Kidney (tissue), 14 donors: ENCODE data around the gene TICRR. TPM values are rescaled to one million over a fixed set of nuclear protein-coding genes. Genes with fewer than 3 reads are reported as not detected.

Experiments used
- DNase-seq, 5 donors: peaks; one replicate each; pipeline ENCODE4 v3.0.0-alpha.2; 2013 to 2020
- FAIRE-seq: peaks from 2 replicates; lab custom pipeline; 2012; peaks lifted over from hg19 to GRCh38; lab: Jason Lieb, UNC
- H3K27ac ChIP-seq, 2 donors: one replicate each; pipeline ENCODE4 v1.7.0; 2013; ENCODE audit warnings: low read depth in 2 of 2, low read length in 2 of 2, inconsistent platforms in 1 of 2
- H3K27me3 ChIP-seq: one replicate; pipeline ENCODE4 v1.7.1; 2013; ENCODE audit warnings: low read length, inconsistent platforms; ENCODE audit not compliant: control insufficient read depth, insufficient read depth
- H3K36me3 ChIP-seq, 3 donors: one replicate each; pipeline versions ENCODE4 v1.7.0 to v1.7.1; 2013; ENCODE audit warnings: low read length in 3 of 3, control low read depth in 1 of 3, inconsistent platforms in 1 of 3; ENCODE audit not compliant: insufficient read depth in 3 of 3, control insufficient read depth in 2 of 3
- H3K4me1 ChIP-seq, 3 donors: one replicate each; pipeline versions ENCODE4 v1.7.0 to v1.7.1; 2013; ENCODE audit warnings: low read length in 3 of 3, inconsistent platforms in 1 of 3, low read depth in 1 of 3; ENCODE audit not compliant: control insufficient read depth in 2 of 3, insufficient read depth in 2 of 3
- H3K4me3 ChIP-seq, 3 donors: one replicate each; pipeline versions ENCODE4 v1.7.0 to v1.8.1; 2013; ENCODE audit warnings: low read length in 3 of 3, control low read depth in 1 of 3, inconsistent platforms in 1 of 3
- H3K9ac ChIP-seq, 3 donors: one replicate each; pipeline versions ENCODE4 v1.7.0 to v1.7.1; 2013; ENCODE audit warnings: low read length in 3 of 3, control low read depth in 1 of 3, inconsistent platforms in 1 of 3
- H3K9me3 ChIP-seq, 3 donors: one replicate each; pipeline versions ENCODE4 v1.7.0 to v1.7.1; 2013; ENCODE audit warnings: low read length in 3 of 3, control low read depth in 1 of 3, inconsistent platforms in 1 of 3; ENCODE audit not compliant: control insufficient read depth in 2 of 3, insufficient read depth in 1 of 3
- CTCF ChIP-seq: IDR thresholded peaks from 3 replicates; pipeline ENCODE4 v1.5.1; 2012; ENCODE audit warnings: mild to moderate bottlenecking, moderate library complexity, borderline replicate concordance; ENCODE audit not compliant: insufficient read depth; ENCODE audit errors: extremely low read depth
- intact Hi-C: fragments of 100-400 bp; cut with DNase I; formaldehyde crosslinking; loops from one replicate; pipeline ENCODE4 v1.11.1; 2022
- polyA plus RNA-seq: library from polyadenylated mRNA; stranded (reverse); fragments of 350-450 nt; fragmentation: Illumina TruSeq; extraction: RNeasy Lipid Tissue Mini Kit (QIAGEN cat#74804); gene quantifications from one replicate; pipeline ENCODE4 v1.2.3, GENCODE V29; 2014; ENCODE audit warnings: low read depth, low replicate concordance; ENCODE audit not compliant: insufficient read depth
- total RNA-seq: library from RNA; stranded (reverse); fragmentation: NEBNext Ultra II Directional; extraction: Animal tissue kit (Norgen Biotek cat#: 25700); gene quantifications from one replicate; pipeline ENCODE4 v1.2.1, GENCODE V29; 2021
- donor health status: control.
- donor health status: control.
- donor health status: control.
- donor health status: control.
- donor health status: control.
- donor health status: DM: yes; HTN: yes; CAD: no.
- donor health status: Normal renal cell carcinoma (clear cell type).

Gene TICRR
- total and polyA plus RNA-seq, 2 donors from 2014 or later, result 0.25 TPM; not detected in 1

DNA sequence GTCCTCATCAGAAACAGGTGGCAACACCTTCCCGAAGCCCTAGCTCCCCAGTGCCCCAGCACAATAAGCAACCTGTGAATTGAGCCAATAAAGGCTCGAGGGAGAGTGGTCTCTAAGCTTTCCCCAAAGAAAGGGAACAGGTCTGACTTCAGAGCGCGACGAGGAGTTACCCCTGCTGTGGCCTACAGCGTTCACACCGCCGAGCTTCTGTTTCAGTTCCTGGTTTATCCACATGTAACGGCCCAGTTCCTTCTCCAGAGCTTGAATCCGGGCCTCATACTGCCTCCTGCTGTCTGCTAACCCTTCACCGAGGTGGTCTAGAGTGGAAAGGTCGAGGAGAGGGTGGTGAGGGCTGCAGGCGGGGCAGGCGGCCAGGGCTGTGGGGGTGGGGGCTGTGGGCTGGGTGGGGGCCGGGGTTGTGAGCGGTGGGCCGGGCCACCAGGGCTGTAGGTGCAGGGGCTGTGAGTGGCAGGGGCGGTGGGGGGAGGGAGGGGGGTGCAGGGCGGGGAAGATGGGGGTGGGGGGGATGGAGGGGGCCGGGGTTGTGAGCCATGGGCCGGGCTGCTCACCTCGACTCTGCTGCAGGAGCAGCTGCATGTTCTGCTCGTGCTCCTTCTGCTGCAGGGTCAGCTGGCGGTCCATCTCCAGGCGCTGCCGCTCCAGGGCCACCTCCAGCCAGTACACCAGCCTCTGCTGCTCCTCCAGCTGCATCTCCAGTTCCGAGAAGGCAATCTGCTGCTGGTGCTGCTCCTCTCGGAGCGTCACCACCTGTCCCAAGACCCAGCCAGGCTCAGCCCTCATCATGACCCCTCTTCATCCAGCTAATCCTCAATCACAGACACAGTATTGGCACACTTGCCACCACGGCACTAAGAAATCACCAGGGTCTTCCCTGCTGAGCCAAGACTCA, 53.8 kb downstream of the TICRR start:
- intact Hi-C loops, result no loop called here
- Histone ChIP-seq H3K27ac (no peak overlapping the region), H3K9me3 (no peaks in the 10 kb centered on the region)

GRCh38 chr15:89629829-89630228, 54.6 kb downstream of the TICRR start:
- Histone ChIP-seq H3K9me3 (no peaks in the 10 kb centered on the region), H3K4me1 (no peaks in the 10 kb centered on the region), H3K27ac (no peak overlapping the region), H3K27me3 (no peaks in the 10 kb centered on the region), H3K9ac (no peak overlapping the region), H3K4me3 (no peak overlapping the region), H3K36me3 (peaks cover 0 to 5% (median 0%) of the 10 kb centered on the region in 3 donors)
- DNase-seq, result no peak
- intact Hi-C loops, result no loop called here
- FAIRE-seq, result no peak
- TF ChIP-seq CTCF, result no peak

More for the DNA sequence above, 53.8 kb downstream of the TICRR start:
- H3K4me3 ChIP-seq, result no peak overlapping the region
- peaks cover 0 to 5% (median 0%) of the 10 kb centered on the region in 3 donors for H3K36me3 ChIP-seq
- FAIRE-seq (no peak), DNase-seq (peak in 1 of 5 donors; percentile 41)
- no peak for TF ChIP-seq CTCF
- no peaks in the 10 kb centered on the region for H3K4me1 ChIP-seq
- H3K9ac ChIP-seq, result no peak overlapping the region
- no peaks in the 10 kb centered on the region for H3K27me3 ChIP-seq

- H3K36me3 ChIP-seq, result peaks cover 0 to 5% (median 0%) of the 10 kb centered on the region in 3 donors
These were observed 55.0 kb downstream of the TICRR start for GRCh38 chr15:89630260-89630659.

More at GRCh38 chr15:89630260-89630659, 55.0 kb downstream of the TICRR start:
- Histone ChIP-seq H3K9me3 (no peaks in the 10 kb centered on the region), H3K27ac (no peak overlapping the region), H3K9ac (no peak overlapping the region), H3K4me3 (no peak overlapping the region), H3K27me3 (no peaks in the 10 kb centered on the region), H3K4me1 (no peaks in the 10 kb centered on the region)
- intact Hi-C loops, result no loop called here
- FAIRE-seq (no peak), DNase-seq (peak in 1 of 5 donors; percentile 34)
- no peak for TF ChIP-seq CTCF
